Measurements from ENCODE around the gene EIF4B. TPM values are rescaled to one million over a fixed set of nuclear protein-coding genes. Genes with fewer than 3 reads are reported as not detected.

The EIF4B gene
- total RNA-seq, 1 experiment from 2014 or later = 531 TPM

DNA sequence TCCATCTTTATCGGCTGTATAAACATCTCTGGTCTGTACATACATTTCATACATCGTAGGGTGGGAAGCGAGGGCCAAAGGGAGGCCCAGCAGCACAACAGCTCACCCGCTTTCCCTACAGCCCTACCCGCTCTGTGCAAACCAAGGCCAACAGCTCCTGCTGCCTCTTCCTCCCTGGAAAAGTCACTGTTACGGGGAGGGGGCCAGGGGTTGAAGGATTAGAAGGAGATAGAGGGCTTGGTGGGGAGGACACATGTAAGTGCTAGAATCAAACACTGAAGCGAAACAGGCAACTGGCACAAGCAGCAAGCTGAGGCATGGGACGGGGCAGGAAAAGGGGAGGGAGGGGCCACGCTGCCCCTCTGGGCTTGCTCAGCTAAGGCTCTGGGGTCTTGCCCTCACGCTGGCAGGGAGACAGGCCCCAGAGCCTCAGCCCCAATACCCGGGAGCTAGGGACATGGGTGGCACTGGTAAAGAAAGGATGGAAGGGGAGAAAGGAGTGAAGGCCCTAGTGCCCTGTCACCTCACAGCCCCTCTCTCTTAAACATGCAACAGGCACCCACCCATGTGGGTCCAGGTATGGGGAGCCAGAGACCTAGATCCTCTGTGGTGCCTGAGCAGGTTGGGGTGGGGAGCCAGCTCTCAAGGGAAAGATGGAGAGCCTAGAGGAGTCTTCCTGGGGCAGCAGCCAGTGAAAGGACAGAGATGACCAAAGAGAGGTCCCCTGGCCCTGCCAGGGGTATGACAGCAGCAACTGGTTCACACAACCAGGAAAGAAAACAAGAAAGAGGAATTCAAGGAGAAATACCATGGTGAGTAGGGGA, 58.6 kb downstream of the EIF4B start:
- no peaks in the 10 kb centered on the region for H3K27me3 ChIP-seq (ENCODE audit: insufficient read depth, low read depth)
- H3K9me2 ChIP-seq (ENCODE audit: insufficient read depth) = no peaks in the 10 kb centered on the region
- H3K79me2 ChIP-seq (ENCODE audit: low read depth) = no peaks in the 10 kb centered on the region
- H3K9me3 ChIP-seq (ENCODE audit: insufficient read depth, low read depth) = no peaks in the 10 kb centered on the region
- BruUV-seq (replicated peaks) = TSS peak; percentile 20
- H4K20me1 ChIP-seq (ENCODE audit: insufficient read depth) = no peaks in the 10 kb centered on the region
- no peak for DNase-seq
- no peaks in the 10 kb centered on the region for H3K36me3 ChIP-seq (ENCODE audit: low read depth)
- CTCF ChIA-PET = interaction anchor here (0.8 to 1.6 kb wide), 6 partner anchors 11 to 280 kb away, joined by 4 to 22 read pairs (median 7); partner anchors contain the start of genes AAAS and SPRYD3
- H3F3A ChIP-seq (ENCODE audit: insufficient read depth, low read depth) = peaks cover 13% of the 10 kb centered on the region; the same call in 1 of the 2 replicates
- TF ChIP-seq, protein P1, sequence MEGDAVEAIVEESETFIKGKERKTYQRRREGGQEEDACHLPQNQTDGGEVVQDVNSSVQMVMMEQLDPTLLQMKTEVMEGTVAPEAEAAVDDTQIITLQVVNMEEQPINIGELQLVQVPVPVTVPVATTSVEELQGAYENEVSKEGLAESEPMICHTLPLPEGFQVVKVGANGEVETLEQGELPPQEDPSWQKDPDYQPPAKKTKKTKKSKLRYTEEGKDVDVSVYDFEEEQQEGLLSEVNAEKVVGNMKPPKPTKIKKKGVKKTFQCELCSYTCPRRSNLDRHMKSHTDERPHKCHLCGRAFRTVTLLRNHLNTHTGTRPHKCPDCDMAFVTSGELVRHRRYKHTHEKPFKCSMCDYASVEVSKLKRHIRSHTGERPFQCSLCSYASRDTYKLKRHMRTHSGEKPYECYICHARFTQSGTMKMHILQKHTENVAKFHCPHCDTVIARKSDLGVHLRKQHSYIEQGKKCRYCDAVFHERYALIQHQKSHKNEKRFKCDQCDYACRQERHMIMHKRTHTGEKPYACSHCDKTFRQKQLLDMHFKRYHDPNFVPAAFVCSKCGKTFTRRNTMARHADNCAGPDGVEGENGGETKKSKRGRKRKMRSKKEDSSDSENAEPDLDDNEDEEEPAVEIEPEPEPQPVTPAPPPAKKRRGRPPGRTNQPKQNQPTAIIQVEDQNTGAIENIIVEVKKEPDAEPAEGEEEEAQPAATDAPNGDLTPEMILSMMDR (conservative IDR thresholded peaks at IDR 0.05) = no peak
- TF ChIP-seq EZH2 (IDR thresholded peaks at IDR 0.05; ENCODE audit: low read depth) = no peak
- no peak overlapping the region for H3K4me3 ChIP-seq
- H3K27ac ChIP-seq = no peak overlapping the region
- no peak overlapping the region for H2AFZ ChIP-seq
- peaks cover 30% of the 10 kb centered on the region for H3K4me1 ChIP-seq (replicated peaks; ENCODE audit: insufficient read depth)
- no peak overlapping the region for H3K4me2 ChIP-seq
- POLR2A ChIA-PET (ENCODE audit: unreplicated experiment) = interaction anchor here (0.6 to 1.4 kb wide), 2 partner anchors 131 to 452 kb away, joined by 3 to 4 read pairs; no protein-coding TSS in a partner anchor
- intact Hi-C loops (cut with micrococcal nuclease; ENCODE audit: unreplicated experiment) = loop anchor here (10.0 kb wide), 3 partner anchors 110 to 440 kb away; partner anchors contain the start of genes ITGB7, NPFF and TARBP2

DNA sequence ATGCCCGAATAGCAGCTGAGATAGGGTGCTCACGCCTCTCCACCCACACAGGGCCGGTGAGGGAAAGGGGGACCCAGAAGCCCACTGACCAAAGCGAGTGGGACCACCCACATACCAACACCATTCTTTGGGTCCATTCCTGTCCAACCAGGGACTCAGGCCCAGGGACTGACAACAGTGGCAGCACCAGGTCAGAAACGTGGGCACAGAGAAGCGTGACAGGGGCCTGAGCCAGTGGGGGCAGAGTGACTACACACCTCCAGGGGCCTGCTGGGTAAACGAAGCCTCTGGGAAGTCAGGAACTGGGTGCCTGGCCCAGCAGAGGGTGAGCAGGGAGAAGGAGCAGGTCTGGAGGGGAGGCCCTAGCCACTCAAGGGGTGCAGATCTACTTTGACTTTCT, 59.2 kb downstream of the EIF4B start:
- no peak for TF ChIP-seq EZH2 (IDR thresholded peaks at IDR 0.05; ENCODE audit: low read depth)
- TF ChIP-seq, protein P1 (conservative IDR thresholded peaks at IDR 0.05) = no peak
- H3K4me3 ChIP-seq = no peak overlapping the region
- H3F3A ChIP-seq (ENCODE audit: insufficient read depth, low read depth) = peaks cover 13% of the 10 kb centered on the region; the same call in 1 of the 2 replicates
- no peak overlapping the region for H2AFZ ChIP-seq
- no peaks in the 10 kb centered on the region for H3K9me2 ChIP-seq (ENCODE audit: insufficient read depth)
- H3K79me2 ChIP-seq (ENCODE audit: low read depth) = no peaks in the 10 kb centered on the region
- DNase-seq = no peak
- POLR2A ChIA-PET (ENCODE audit: unreplicated experiment) = interaction anchor here (0.5 to 1.4 kb wide), 4 partner anchors 95 to 230 kb away, joined by 3 to 10 read pairs (median 3); partner anchors contain the start of genes PFDN5 and ZNF740
- H3K36me3 ChIP-seq (ENCODE audit: low read depth) = no peaks in the 10 kb centered on the region
- H4K20me1 ChIP-seq (ENCODE audit: insufficient read depth) = no peaks in the 10 kb centered on the region
- H3K27me3 ChIP-seq (ENCODE audit: insufficient read depth, low read depth) = no peaks in the 10 kb centered on the region
- H3K4me1 ChIP-seq (replicated peaks; ENCODE audit: insufficient read depth) = peaks cover 30% of the 10 kb centered on the region
- BruUV-seq (replicated peaks) = no TSS peak
- CTCF ChIA-PET = interaction anchor here (0.5 to 1.7 kb wide), 11 partner anchors 11 to 385 kb away, joined by 3 to 22 read pairs (median 4); partner anchors contain the start of genes AAAS and SPRYD3
- H3K4me2 ChIP-seq = no peak overlapping the region
- intact Hi-C loops (cut with micrococcal nuclease; ENCODE audit: unreplicated experiment) = loop anchor here (10.0 kb wide), 3 partner anchors 109 to 439 kb away; partner anchors contain the start of genes ITGB7, NPFF and TARBP2
- H3K9me3 ChIP-seq (ENCODE audit: insufficient read depth, low read depth) = no peaks in the 10 kb centered on the region
- no peak overlapping the region for H3K27ac ChIP-seq
